OCI-LY3 (cell line): ENCODE measurements around the gene BIRC5.

Source experiments
- H2AFZ ChIP-seq: fragments of 200-600, 300-600 bp; shearing (Covaris generic); 2 replicates; pipeline ENCODE4 v1.6.0; 2014; ENCODE audit warnings: antibody characterized with exemption, low read depth, low read length
- H3K27ac ChIP-seq: fragments of 200-600, 300-600 bp; sonication (generic); 2 replicates; pipeline ENCODE4 v1.5.1; 2014; ENCODE audit warnings: mild to moderate bottlenecking, low read length, moderate library complexity, mixed read lengths
- H3K27me3 ChIP-seq: fragments of 200-600, 300-600 bp; sonication (generic); 2 replicates; pipeline ENCODE4 v1.6.1; 2014; ENCODE audit warnings: low read depth, low read length, mixed read lengths
- H3K36me3 ChIP-seq: fragments of 200-600, 300-600 bp; sonication (generic); replicated peaks from 2 replicates; pipeline ENCODE3; 2014; ENCODE audit warnings: low read depth, low read length, mixed read lengths
- H3K4me1 ChIP-seq: fragments of 300-600, 200-600 bp; sonication (generic); 2 replicates; pipeline ENCODE4 v1.6.1; 2014; ENCODE audit warnings: low read length, mixed read lengths
- H3K4me2 ChIP-seq: fragments of 200-600, 300-600 bp; sonication (generic); 2 replicates; pipeline ENCODE4 v1.6.1; 2014; ENCODE audit warnings: low read length, mixed read lengths
- H3K4me3 ChIP-seq: fragments of 300-600, 200-600 bp; sonication (generic); 2 replicates; pipeline ENCODE4 v1.5.1; 2014; ENCODE audit warnings: antibody characterized with exemption, mild to moderate bottlenecking, low read length, moderate library complexity
- H3K79me2 ChIP-seq: fragments of 300-600, 200-600 bp; shearing (Covaris generic); 2 replicates; pipeline ENCODE4 v1.6.1; 2014; ENCODE audit warnings: mild to moderate bottlenecking, low read length, mixed read lengths
- H3K9ac ChIP-seq: fragments of 300-600, 200-600 bp; shearing (Covaris generic); 2 replicates; pipeline ENCODE4 v1.6.0; 2014; ENCODE audit warnings: mild to moderate bottlenecking, low read length, moderate library complexity
- H3K9me3 ChIP-seq: fragments of 200-600, 300-600 bp; shearing (Covaris generic); 2 replicates; pipeline ENCODE4 v1.6.1; 2014; ENCODE audit warnings: low read length, mixed read lengths; ENCODE audit not compliant: insufficient read depth
- H4K20me1 ChIP-seq: fragments of 200-600, 300-600 bp; sonication (generic); 2 replicates; pipeline ENCODE4 v1.6.1; 2016; ENCODE audit warnings: low read length, mixed read lengths; ENCODE audit not compliant: insufficient read depth
- EZH2phosphoT487 ChIP-seq: fragments of 200-600 bp; shearing (Covaris generic); IDR thresholded peaks from 2 replicates; pipeline ENCODE4 v1.6.1; 2018; ENCODE audit warnings: antibody characterized with exemption, mixed run types, low read depth
- TF ChIP-seq, protein P1 (sequence below): fragments of 200-600, 300-600 bp; sonication (generic); IDR thresholded peaks from 2 replicates; pipeline ENCODE4 v1.5.1; 2014; ENCODE audit warnings: antibody characterized with exemption, low read length, low read depth

BIRC5 gene

DNA sequence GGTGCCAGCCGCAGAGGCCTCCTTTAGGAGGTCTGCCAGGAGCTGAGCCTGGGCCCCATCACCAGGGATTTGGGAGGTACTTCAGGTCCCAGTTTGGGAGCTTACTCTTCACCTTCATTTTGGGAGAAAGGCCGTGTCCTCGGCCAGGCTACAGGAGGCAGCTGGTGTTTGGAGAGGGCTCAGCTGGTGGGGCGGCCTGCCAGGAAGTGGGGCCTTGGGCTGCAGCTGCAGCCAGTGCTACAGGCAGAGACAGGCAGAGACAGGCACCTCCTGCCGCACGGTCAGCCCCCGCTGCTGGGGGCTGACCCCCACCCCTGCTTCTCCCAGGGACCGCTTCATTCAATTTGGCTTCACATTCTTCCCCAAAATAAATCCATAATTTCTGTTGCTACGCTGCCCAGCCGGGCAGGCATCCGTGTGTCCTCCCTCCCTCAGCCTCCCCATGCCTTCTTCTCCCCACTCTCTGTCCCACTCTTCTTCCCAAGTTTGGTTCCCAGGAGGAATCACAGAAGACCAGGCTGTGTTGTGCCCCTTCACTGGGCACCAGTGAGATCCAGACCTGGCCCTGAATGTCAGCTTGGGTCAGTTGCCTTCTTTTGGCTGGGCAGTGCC, 23.5 kb downstream of the BIRC5 start:
- Histone ChIP-seq H3K36me3 (no peaks in the 10 kb centered on the region), H4K20me1 (no peaks in the 10 kb centered on the region), H3K79me2 (no peaks in the 10 kb centered on the region), H2AFZ (no peak overlapping the region), H3K27ac (no peak overlapping the region), H3K27me3 (no peaks in the 10 kb centered on the region), H3K4me1 (peaks cover 17% of the 10 kb centered on the region), H3K9me3 (no peaks in the 10 kb centered on the region), H3K9ac (no peak overlapping the region), H3K4me3 (no peak overlapping the region), H3K4me2 (no peak overlapping the region)
- TF ChIP-seq EZH2phosphoT487 = no peak
- TF ChIP-seq, protein P1, sequence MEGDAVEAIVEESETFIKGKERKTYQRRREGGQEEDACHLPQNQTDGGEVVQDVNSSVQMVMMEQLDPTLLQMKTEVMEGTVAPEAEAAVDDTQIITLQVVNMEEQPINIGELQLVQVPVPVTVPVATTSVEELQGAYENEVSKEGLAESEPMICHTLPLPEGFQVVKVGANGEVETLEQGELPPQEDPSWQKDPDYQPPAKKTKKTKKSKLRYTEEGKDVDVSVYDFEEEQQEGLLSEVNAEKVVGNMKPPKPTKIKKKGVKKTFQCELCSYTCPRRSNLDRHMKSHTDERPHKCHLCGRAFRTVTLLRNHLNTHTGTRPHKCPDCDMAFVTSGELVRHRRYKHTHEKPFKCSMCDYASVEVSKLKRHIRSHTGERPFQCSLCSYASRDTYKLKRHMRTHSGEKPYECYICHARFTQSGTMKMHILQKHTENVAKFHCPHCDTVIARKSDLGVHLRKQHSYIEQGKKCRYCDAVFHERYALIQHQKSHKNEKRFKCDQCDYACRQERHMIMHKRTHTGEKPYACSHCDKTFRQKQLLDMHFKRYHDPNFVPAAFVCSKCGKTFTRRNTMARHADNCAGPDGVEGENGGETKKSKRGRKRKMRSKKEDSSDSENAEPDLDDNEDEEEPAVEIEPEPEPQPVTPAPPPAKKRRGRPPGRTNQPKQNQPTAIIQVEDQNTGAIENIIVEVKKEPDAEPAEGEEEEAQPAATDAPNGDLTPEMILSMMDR = no peak

DNA sequence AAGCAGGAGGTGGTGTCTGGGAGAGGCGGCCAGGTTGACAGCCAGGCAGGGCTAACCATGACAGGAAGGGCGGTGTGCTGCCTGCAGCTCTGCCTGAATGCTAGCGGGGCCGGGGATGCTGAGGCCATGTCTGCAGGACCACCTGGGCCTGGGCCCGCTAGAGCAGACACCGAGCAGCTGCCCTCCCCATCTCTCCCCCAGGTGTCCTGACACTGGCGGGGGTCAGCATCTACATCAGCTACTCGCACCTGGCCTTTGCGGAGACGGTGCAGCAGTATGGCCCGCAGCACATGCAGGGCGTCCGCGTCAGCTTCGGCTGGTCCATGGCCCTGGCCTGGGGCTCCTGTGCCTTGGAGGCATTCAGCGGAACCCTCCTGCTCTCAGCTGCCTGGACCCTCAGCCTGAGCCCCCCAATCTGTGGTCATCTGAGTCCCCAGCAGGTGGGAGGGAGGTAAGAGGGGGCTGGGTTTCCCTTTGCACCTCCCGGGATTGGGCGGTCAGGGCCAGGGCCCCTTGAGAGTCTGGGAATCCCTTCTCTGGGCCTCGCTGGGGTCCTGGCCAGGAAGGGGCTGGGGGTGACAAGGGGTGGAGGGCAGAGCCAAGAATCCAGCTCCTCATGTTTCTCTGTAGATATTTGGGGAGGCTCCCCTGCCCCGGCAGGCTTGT, 24.9 kb downstream of the BIRC5 start:
- Histone ChIP-seq H3K27me3 (no peaks in the 10 kb centered on the region), H3K9me3 (no peaks in the 10 kb centered on the region), H3K4me2 (peak overlapping the region; percentile 52), H3K4me1 (peaks cover 19% of the 10 kb centered on the region), H3K4me3 (no peak overlapping the region), H3K36me3 (no peaks in the 10 kb centered on the region), H3K27ac (no peak overlapping the region), H3K79me2 (no peaks in the 10 kb centered on the region), H3K9ac (no peak overlapping the region), H2AFZ (no peak overlapping the region), H4K20me1 (no peaks in the 10 kb centered on the region)
- no peak for TF ChIP-seq EZH2phosphoT487
- TF ChIP-seq, protein P1 = no peak

DNA sequence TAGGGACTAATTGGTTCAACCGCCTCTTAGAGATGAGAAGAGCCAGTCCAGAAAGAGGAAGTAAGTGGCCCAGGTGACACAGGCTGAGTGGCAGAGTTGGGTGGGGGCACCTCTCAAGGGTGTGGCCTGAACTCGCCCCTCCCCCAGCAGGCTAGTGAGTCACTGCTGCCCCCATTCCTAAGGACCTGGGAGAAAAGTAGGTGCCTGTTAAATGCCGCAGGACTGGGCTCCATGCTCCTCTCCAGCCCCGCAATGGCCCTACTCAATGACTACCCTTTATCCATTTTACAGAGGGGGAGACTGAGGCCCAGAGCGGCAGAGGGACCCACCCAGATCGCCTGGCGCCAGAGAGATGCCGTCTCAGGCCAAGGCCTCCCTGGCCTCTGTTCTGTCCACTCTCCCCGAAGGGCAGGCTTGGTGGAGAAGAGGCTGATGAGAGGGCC, 25.5 kb downstream of the BIRC5 start:
- Histone ChIP-seq H2AFZ (no peak overlapping the region), H3K9me3 (no peaks in the 10 kb centered on the region), H3K27ac (no peak overlapping the region), H3K79me2 (no peaks in the 10 kb centered on the region), H4K20me1 (no peaks in the 10 kb centered on the region), H3K27me3 (no peaks in the 10 kb centered on the region), H3K36me3 (no peaks in the 10 kb centered on the region), H3K4me2 (peak overlapping the region; percentile 52), H3K4me3 (no peak overlapping the region), H3K9ac (no peak overlapping the region), H3K4me1 (peaks cover 19% of the 10 kb centered on the region)
- TF ChIP-seq, protein P1 = no peak

DNA sequence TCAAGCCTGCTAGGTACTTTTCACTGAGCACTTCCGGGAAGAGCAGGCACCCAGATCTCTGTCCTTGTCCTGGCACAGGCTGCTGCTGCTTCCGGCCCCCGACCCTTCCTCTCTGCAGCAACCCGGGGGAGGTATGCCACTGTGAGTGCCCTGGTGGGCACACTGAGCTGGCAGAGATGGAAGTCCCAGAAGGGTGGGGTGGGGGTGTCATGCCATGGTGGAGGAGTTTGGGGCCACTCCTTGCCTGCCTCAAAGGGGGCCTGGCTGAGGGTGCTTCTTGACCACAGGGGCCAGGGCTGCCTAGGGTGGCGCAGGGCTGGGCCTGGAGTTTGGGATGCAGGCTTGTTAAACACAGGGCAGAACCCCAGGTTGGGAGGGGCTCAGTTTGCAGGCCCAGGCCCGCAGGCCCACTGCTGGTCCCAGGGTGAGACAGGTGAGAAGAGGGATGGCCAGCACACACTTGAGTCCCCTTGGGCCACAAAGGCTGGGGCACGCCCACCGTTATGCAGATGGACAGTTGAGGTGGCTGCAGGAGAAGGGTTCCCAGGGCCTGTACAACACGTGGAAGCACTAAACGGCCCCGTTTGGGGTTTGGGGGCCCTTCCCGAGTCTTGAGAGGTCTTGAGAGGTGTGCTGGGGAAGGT, 26.1 kb downstream of the BIRC5 start:
- no peak overlapping the region for H3K4me2 ChIP-seq
- no peaks in the 10 kb centered on the region for H3K9me3 ChIP-seq
- no peak overlapping the region for H3K4me3 ChIP-seq
- H3K79me2 ChIP-seq = no peaks in the 10 kb centered on the region
- H3K4me1 ChIP-seq = peaks cover 19% of the 10 kb centered on the region
- no peak overlapping the region for H2AFZ ChIP-seq
- no peaks in the 10 kb centered on the region for H3K36me3 ChIP-seq
- TF ChIP-seq EZH2phosphoT487 = no peak
- TF ChIP-seq, protein P1 = no peak
- no peaks in the 10 kb centered on the region for H3K27me3 ChIP-seq
- H3K27ac ChIP-seq = no peak overlapping the region
- H4K20me1 ChIP-seq = no peaks in the 10 kb centered on the region
- no peak overlapping the region for H3K9ac ChIP-seq
